Activated T-cell treated with anti-CD3 and anti-CD28 coated beads, Interleukin-2, amount 50 U/mL, for 24 hours (primary cell): ENCODE data around the gene PCDHGB1.
"Not testable (repeated sequence)": the region's sequence is repeated elsewhere in the genome, so short reads cannot be mapped to it uniquely, and the experiment has no call there.

ENCODE experiments used
- DNase-seq: peaks from one replicate; pipeline ENCODE4 v3.0.0-alpha.2; 2020
- H3K27ac Mint-ChIP-seq: 2 replicates; pipeline ENCODE4 v1.8.0; 2020; ENCODE audit warnings: mild to moderate bottlenecking, mixed read lengths
- H3K27me3 Mint-ChIP-seq: 2 replicates; pipeline ENCODE4 v1.8.0; 2020; ENCODE audit warnings: mixed read lengths
- H3K36me3 Mint-ChIP-seq: 2 replicates; pipeline ENCODE4 v1.8.0; 2020; ENCODE audit warnings: low read depth, mixed read lengths
- H3K4me1 Mint-ChIP-seq: 2 replicates; pipeline ENCODE4 v1.8.0; 2020; ENCODE audit warnings: low read depth, mixed read lengths
- H3K4me3 Mint-ChIP-seq: 2 replicates; pipeline ENCODE4 v1.8.0; 2020; ENCODE audit warnings: mild to moderate bottlenecking, moderate library complexity, mixed read lengths
- H3K9me3 Mint-ChIP-seq: 2 replicates; pipeline ENCODE4 v1.8.0; 2020; ENCODE audit warnings: mixed read lengths

The PCDHGB1 gene

GRCh38 chr5:141349917-141350619, at the start of gene PCDHGB1:
Gene PCDHGB1, plus strand, starts transcription at chr5:141350099. Its CDS starts 162 bp downstream, at chr5:141350261.
- peaks cover 8% of the 10 kb centered on the region for H3K36me3 Mint-ChIP-seq
- peaks cover 38% of the 10 kb centered on the region for H3K9me3 Mint-ChIP-seq
- peak within 1 kb of the TSS; percentile 47 for H3K4me3 Mint-ChIP-seq
- peaks cover 89% of the 10 kb centered on the region for H3K27me3 Mint-ChIP-seq
- no peaks in the 10 kb centered on the region for H3K4me1 Mint-ChIP-seq
- no peak for DNase-seq
- H3K27ac Mint-ChIP-seq, result no peak within 1 kb of the TSS

DNA sequence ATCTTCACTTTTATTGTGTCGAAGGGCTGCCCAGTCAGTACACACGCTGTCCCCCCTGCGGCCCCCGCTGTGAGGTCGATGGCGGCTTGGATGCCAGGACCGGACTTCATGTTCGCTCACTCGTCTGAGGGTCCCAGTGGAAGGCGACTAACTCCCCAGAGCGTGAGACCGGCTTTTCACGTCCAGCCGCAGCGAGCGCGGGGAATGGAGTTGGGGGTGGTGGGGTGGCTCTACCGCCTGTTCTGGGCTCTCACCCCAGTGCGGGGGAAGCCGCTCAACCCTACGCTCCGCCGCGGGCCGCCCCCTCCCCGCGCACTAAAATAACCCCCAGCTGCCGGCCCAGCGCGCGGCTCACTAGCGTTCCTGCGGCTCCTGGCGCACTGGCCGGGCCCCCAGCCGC, 46.1 kb upstream of the PCDHGB1 start, which contains the start of gene SLC25A2:
SLC25A2 (minus strand) TSS at position 294 of the 400 bp plus-strand sequence; CDS start at position 110, 184 bp downstream.
- Mint-ChIP-seq H3K4me1 (no peaks in the 10 kb centered on the region), H3K36me3 (peaks cover 69% of the 10 kb centered on the region), H3K27ac (no peak within 1 kb of the TSS), H3K4me3 (no peak within 1 kb of the TSS), H3K27me3 (no peaks in the 10 kb centered on the region), H3K9me3 (peaks cover 60% of the 10 kb centered on the region)
- no peak for DNase-seq

GRCh38 chr5:141306630-141307029, 43.3 kb upstream of the PCDHGB1 start:
- Mint-ChIP-seq H3K36me3 (peaks cover 65% of the 10 kb centered on the region), H3K4me1 (no peaks in the 10 kb centered on the region), H3K27me3 (no peaks in the 10 kb centered on the region), H3K9me3 (peaks cover 62% of the 10 kb centered on the region), H3K27ac (no peak overlapping the region), H3K4me3 (no peak overlapping the region)
- DNase-seq, result no peak

DNA sequence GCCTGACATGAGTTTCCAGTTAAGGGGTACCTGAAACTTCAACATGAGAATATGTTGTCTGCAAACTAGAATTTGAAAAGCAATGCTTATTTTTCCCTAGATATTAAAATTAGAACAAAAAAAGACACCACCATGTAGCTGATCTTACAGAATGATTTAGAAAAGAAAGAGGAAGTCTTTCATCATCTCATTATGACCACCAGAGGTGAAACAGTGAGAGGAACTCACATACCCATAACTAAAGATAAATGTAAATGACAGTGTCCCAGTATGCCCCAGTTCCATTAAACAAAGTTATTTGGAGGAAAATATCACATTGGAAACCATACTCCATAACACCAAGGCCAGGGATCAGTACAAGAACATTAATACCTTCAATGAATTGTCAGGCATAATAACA, 36.2 kb upstream of the PCDHGB1 start:
- peaks cover 9% of the 10 kb centered on the region for H3K4me1 Mint-ChIP-seq
- no peak overlapping the region for H3K27ac Mint-ChIP-seq
- no peak for DNase-seq
- no peak overlapping the region for H3K4me3 Mint-ChIP-seq
- peaks cover 63% of the 10 kb centered on the region for H3K9me3 Mint-ChIP-seq
- peaks cover 85% of the 10 kb centered on the region for H3K36me3 Mint-ChIP-seq
- H3K27me3 Mint-ChIP-seq, result no peaks in the 10 kb centered on the region

GRCh38 chr5:141316963-141317362, 32.9 kb upstream of the PCDHGB1 start:
- Mint-ChIP-seq H3K4me1 (peaks cover 33% of the 10 kb centered on the region), H3K36me3 (peaks cover 99% of the 10 kb centered on the region), H3K9me3 (peaks cover 68% of the 10 kb centered on the region)
- H3K27ac Mint-ChIP-seq, DNase-seq, H3K27me3 Mint-ChIP-seq, H3K4me3 Mint-ChIP-seq: not testable (repeated sequence)

DNA sequence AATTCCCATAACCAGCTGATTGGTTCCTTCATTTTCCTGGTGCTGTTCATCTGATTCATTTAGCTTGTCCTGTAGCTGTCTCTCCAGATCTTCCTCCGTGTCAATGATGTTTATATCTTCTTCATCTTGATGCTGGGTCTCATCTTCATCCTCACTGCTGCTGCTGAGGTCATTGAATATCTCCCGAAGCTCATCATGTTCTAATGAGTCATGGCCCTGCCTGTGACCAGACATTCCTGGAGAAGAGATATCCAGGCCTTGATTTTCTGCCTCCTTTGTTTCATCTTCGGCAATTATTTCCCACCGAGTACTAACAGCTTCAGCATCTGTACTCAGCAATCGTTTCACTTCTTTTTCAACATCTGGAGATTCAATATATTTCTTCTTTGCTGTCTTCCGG, 30.7 kb upstream of the PCDHGB1 start:
- Mint-ChIP-seq H3K27ac (peak overlapping the region; percentile 26), H3K27me3 (no peaks in the 10 kb centered on the region), H3K4me3 (peak overlapping the region; percentile 98), H3K9me3 (peaks cover 66% of the 10 kb centered on the region), H3K4me1 (peaks cover 33% of the 10 kb centered on the region), H3K36me3 (peaks cover 83% of the 10 kb centered on the region)
- no peak for DNase-seq

- H3K4me3 Mint-ChIP-seq, result peak overlapping the region; percentile 98
- peak overlapping the region; percentile 99 for H3K27ac Mint-ChIP-seq
- H3K36me3 Mint-ChIP-seq, result peaks cover 78% of the 10 kb centered on the region
- DNase-seq, result no peak
- H3K4me1 Mint-ChIP-seq, result peaks cover 33% of the 10 kb centered on the region
- no peaks in the 10 kb centered on the region for H3K27me3 Mint-ChIP-seq
- H3K9me3 Mint-ChIP-seq, result peaks cover 63% of the 10 kb centered on the region
These were observed 30.2 kb upstream of the PCDHGB1 start for GRCh38 chr5:141319699-141320098.

DNA sequence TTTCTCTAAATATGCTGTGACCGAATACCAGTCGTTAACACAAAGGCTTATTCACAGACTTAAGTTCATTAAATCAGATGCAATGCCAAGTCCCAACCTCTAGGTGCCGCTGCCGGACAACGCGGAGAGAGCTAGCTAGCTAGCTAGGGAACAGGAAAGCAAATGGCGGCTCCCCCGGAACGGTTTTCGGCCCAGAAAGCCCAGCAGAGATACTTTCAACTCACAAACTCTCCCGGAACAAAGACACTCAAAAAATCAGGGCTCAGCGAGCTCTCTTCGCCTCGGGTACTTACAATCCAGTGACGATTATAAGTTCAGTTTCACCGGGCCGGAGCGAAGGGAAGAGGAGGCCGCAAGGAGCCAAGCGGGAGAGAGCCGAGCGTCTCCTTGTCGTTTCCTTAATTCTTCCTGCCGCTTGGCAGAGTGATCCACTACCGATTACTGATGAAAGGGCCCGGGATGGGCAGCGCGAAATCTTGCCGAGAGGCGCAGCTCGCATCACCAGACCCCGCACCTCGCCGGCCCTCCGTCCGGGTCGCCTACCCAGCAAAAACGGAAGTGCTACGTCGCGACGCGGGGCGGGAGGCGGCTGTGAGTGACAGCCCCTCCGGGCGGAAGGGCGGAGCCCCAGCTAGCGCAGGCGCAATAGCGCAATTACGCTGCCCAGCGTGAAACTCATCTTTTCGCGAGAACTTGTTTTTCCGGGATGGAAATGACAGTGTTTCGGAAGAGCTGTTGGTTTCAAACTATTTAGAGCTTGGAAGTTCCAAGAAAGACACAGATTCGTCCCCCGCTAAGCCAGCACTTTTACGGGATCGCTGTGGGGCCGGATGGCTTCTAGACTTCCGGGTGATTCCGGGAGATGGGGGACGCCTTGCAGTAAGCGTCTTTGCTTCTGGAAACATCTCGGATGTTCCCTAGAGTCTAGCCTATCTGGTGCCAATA, 29.4 kb upstream of the PCDHGB1 start, which contains the start of gene TAF7:
TAF7 (minus strand) TSS at position 560 of the 945 bp plus-strand sequence. CDS start 740 bp downstream, outside the sequence.
- H3K4me1 Mint-ChIP-seq, result peaks cover 31% of the 10 kb centered on the region
- H3K9me3 Mint-ChIP-seq, result peaks cover 55% of the 10 kb centered on the region
- H3K36me3 Mint-ChIP-seq, result peaks cover 70% of the 10 kb centered on the region

DNA sequence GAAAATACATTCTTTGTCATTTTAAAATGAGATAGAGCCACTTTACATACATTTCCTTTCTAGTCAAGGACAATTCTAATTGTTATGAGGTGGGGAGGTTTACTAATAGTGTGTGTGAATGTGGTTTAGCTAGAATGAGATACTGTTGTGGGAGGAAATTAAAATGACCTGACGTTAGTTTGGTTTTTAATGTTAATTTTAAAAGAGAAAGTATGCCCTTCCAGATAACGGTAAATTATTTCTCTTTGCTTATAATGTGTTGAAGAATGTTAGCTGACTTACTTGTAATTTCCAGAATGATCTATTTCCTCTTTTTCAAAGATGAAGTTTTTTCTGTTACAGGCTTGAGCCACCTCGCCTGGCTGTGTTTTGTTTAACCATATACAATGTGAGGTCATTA, 27.6 kb upstream of the PCDHGB1 start:
- Mint-ChIP-seq H3K4me3 (no peak overlapping the region), H3K9me3 (peaks cover 53% of the 10 kb centered on the region), H3K36me3 (peaks cover 53% of the 10 kb centered on the region), H3K4me1 (peaks cover 35% of the 10 kb centered on the region), H3K27me3 (peaks cover 11% of the 10 kb centered on the region), H3K27ac (no peak overlapping the region)
- no peak for DNase-seq

More for the DNA sequence above, 29.4 kb upstream of the PCDHGB1 start, which contains the start of gene TAF7:
- Mint-ChIP-seq H3K27ac (peak within 1 kb of the TSS; percentile 99), H3K4me3 (peak within 1 kb of the TSS; percentile 98), H3K27me3 (no peaks in the 10 kb centered on the region)
- peak; percentile 96 for DNase-seq

DNA sequence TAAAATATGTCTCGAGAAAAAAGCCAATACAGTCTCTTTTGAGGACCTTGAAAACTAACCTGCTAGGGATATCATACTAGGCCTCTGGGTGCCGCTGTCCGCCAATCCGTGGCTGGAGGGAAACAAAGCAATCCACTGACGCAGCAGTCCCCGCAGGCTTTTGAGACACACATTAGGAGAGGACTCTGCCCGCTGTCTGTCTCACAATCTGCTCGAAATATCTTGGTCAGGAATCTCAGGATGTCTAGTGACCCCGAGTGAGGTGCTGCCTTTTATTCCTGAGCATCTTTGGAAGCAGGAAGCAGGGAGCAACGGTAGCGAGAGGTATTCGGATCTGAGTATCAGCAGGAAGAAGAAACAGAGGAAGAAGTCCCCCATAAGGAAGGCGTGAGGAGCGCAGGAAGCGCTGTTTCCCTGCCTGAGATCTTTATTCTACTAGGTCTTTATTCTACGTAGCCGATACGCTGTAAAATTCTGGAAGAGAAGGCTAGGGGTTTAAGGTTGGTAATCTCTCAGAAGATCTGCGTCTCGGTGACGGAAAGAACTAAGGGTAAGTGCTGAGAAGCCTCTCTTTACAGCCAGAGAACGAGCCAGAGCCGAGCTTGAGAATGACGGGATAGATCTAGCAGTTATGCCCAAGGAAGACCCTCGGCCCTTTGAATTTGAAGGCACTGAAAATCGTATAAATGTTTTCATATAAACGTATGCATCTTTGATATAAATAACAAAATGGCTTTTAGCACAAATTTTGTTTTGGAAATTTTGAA, 23.6 kb upstream of the PCDHGB1 start:
- Mint-ChIP-seq H3K36me3 (peaks cover 23% of the 10 kb centered on the region), H3K4me1 (peaks cover 8% of the 10 kb centered on the region), H3K27me3 (peaks cover 48% of the 10 kb centered on the region), H3K9me3 (peaks cover 44% of the 10 kb centered on the region), H3K4me3 (peak overlapping the region; percentile 84), H3K27ac (peak overlapping the region; percentile 80)
- peak; percentile 72 for DNase-seq

- Mint-ChIP-seq H3K4me3 (no peak overlapping the region), H3K9me3 (peaks cover 45% of the 10 kb centered on the region), H3K27ac (no peak overlapping the region), H3K4me1 (peaks cover 6% of the 10 kb centered on the region), H3K36me3 (peaks cover 22% of the 10 kb centered on the region), H3K27me3 (peaks cover 65% of the 10 kb centered on the region)
- DNase-seq, result no peak
These were observed 21.7 kb upstream of the PCDHGB1 start for GRCh38 chr5:141328231-141328630.

DNA sequence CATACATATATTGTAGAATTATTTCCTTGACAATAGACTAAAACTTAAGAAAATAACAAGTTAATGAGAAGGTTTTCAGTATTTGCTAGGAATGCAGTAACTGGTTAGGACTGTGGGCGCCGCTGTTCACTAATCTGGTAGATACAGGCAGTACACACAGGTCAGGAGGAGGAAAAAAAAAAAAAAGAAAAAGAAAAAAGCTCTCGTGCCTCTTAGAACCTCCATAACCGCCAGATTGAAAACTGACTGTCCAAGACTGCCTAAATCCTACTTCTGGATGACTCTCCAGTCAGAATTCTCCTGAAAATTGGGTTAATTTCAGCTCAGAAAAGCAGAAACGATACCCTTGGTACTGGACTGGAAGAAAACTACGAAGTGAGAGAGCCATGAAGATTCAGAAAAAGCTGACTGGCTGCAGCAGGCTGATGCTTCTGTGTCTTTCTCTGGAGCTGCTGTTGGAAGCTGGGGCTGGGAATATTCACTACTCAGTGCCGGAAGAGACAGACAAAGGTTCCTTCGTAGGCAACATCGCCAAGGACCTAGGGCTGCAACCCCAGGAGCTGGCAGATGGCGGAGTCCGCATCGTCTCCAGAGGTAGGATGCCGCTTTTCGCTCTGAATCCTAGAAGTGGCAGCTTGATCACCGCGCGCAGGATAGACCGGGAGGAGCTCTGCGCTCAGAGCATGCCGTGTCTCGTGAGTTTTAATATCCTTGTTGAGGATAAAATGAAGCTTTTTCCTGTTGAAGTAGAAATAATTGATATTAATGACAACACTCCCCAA, 19.4 kb upstream of the PCDHGB1 start, which contains the start of gene PCDHGA1:
PCDHGA1 (plus strand) TSS at position 216 of the 782 bp plus-strand sequence.
- Mint-ChIP-seq H3K27me3 (peaks cover 86% of the 10 kb centered on the region), H3K36me3 (peaks cover 23% of the 10 kb centered on the region), H3K4me3 (peak within 1 kb of the TSS; percentile 12), H3K27ac (no peak within 1 kb of the TSS), H3K4me1 (peaks cover 6% of the 10 kb centered on the region), H3K9me3 (peaks cover 52% of the 10 kb centered on the region)
- no peak for DNase-seq

- not testable (repeated sequence) for H3K27ac Mint-ChIP-seq, H3K4me1 Mint-ChIP-seq, H3K4me3 Mint-ChIP-seq, DNase-seq
- Mint-ChIP-seq H3K27me3 (peaks cover 92% of the 10 kb centered on the region), H3K9me3 (peaks cover 62% of the 10 kb centered on the region), H3K36me3 (peaks cover 23% of the 10 kb centered on the region)
These were observed 17.3 kb upstream of the PCDHGB1 start for GRCh38 chr5:141332571-141332970.
